Measurements from ENCODE around the gene DPYSL3.

DPYSL3 gene

GRCh38 chr5:147403651-147404640 lies 105.9 kb downstream of the DPYSL3 start:
- no peak for DNase-seq (ENCODE audit: low read depth)

GRCh38 chr5:147400881-147401280 lies 109.0 kb downstream of the DPYSL3 start:
- no peak for DNase-seq (ENCODE audit: low read depth)

DNA sequence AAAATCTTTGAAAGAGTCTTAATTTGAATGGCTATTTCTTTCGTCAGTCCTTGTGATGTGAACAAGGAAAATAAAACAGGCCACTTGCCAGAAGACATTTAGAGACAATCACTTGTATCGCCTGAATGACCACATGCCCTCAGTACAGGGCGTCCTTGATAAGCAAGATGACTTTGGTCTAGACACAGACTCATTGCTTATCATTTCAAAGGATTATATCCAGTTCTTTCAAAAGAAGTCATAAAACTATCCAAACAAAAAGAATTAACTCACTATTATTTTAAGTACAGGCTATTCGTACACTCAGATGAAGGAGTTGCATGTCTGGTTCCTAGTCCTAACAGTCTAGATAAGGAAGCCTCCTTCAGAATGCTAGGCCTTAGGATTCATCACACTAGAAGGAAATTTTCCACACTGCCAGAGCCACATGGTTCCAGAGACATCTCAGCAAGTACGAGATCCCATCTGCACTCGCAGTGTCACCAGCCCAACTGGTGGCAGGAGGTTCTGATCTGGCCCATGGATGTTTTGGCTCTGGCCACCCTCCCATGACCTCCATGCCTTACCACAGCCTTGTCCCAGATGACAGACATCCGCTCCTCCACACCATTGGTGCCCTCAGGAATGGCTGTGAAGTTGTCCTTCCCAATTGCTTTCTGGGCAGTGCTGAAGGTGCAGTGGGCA lies 109.6 kb downstream of the DPYSL3 start:
- DNase-seq (ENCODE audit: low read depth), result no peak

DNA sequence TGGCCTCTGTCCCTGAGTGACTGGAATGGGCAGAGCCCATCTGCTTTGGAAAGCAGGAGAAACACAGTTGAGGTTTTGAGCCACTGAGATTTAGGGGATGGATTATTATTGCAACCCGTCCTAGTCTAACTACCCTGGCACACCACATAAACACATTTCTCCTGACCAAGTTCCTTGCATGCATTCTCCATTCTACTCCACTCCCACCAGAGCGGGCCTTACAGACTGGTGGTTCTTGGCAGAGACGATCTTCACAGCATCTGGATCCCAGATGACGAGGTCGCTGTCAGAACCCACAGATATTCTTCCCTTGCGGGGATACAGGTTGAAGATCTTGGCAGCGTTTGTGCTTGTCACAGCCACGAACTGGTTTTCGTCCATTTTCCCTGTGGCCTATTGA lies 111.0 kb downstream of the DPYSL3 start:
- DNase-seq (ENCODE audit: low read depth), result no peak

DNA sequence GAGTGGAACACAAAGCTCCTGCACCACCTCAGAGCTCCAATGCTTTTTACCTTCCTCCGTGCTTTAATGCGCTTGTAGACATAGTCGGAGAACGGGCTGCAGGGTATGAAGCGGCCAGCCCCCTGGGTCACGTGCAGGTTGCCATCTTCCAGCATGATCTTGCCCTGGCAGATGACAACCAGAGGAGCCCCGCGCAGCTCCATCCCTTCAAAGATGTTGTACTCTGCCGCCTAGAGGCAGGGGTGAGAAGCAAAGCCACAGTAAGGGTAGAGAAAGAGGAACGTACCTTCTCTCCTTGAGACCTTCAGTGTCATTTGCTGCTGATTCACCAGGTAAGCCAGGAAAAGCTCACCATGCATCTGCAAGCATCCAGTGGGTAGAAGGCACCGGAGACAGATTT lies 112.3 kb downstream of the DPYSL3 start:
- DNase-seq (ENCODE audit: low read depth), result no peak

DNA sequence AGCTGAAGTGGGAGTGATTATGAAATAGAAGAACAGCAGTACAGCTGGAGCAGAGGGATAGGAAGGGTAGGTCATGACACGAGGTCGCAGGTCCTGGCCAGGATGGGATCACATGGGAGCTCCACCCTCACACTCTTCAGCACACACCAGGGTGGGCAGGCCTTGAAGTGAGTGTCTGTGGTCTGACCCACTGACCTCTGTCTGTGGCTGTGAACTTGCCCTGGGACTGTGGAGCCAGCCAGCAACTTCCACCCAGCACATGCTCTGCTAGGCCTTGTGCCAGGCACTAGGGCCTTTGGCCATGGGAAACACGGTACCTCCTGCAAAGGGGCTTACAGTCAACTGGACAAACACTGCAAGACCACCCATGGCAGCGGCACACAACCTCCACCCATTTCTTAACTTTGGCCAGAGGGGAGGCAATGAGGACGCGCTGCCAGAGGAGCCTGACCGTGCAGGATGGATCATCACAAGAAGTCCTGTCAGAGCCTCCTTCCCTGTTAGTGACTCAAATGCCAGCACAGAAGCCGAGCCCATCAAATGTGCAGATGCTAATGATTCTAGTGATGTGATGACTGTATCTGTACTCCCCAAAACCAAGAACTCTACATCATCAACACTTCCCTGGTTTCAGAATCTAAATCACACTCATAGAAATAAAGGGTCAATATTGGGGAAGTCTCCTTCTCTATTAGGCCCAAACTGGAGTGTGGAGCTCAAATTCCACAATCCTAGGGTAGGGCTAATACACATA lies 113.6 kb downstream of the DPYSL3 start:
- DNase-seq (ENCODE audit: low read depth), result no peak

DNA sequence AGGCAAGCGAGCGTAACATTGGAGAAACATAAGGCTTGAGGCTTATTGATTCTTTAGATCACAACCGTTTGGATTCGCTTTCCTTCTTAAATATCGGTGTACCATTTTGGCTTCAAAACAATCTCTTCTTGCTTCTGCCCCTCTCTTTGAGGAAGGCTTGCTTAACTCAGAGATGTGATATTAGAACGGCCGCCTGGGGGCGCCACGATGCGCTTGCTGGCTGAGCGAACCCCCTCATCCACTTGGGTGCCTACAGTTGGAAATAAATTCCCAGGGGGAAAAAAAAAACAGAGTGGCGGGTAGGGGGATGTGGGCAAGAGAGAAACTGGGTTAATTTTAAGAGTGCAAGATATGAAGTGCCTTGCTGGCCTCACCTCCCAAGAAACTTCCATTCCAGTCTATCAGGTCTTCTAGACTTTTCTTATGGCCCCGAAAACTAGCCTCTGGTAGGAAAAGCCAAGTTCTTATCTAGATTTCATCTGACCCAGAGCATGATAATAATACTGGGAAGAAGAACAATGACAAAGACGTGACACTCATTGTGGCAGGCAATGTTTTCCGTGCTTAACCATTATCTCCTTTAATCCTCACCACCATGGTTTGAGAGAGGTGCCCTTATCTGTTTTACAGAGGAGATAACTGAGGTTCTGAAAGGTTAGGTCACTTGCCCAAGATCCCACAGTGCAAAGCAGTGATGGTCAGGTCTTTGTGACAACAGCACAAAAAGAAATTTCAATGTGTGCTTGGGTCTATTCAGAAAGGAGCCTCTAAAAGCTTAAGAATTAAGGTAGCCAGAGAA lies 115.8 kb downstream of the DPYSL3 start:
- DNase-seq (ENCODE audit: low read depth), result no peak

- DNase-seq (ENCODE audit: low read depth), result no peak
Observed at GRCh38 chr5:147391781-147392180, 118.1 kb downstream of the DPYSL3 start.

DNA sequence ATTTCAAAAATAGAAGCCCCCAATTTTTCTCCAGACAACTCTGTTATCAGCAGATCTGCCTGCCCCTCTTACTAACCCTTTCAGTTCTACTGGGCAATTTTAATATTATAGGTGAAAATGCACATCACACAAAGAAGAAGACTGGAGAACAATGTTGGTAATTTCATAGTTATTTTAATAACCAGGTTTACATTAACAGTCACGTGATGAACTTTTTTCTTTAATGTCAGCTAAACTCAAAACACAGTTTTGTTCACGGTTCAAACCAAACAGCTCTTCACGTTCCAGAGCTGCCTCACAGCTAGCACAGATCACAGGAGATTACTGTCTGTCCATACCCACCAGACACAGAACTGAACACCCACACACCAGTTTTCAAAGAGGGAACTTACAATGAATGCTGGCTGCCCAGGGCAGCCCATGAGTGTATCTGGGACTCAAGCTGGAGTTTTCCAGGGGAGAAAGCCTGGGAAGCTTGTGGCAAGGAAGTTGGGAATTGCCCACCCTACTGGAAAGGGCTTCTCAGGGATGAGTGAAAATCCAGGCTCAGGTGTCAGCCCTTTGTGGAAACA lies 119.1 kb downstream of the DPYSL3 start:
- no peak for DNase-seq (ENCODE audit: low read depth)

DNA sequence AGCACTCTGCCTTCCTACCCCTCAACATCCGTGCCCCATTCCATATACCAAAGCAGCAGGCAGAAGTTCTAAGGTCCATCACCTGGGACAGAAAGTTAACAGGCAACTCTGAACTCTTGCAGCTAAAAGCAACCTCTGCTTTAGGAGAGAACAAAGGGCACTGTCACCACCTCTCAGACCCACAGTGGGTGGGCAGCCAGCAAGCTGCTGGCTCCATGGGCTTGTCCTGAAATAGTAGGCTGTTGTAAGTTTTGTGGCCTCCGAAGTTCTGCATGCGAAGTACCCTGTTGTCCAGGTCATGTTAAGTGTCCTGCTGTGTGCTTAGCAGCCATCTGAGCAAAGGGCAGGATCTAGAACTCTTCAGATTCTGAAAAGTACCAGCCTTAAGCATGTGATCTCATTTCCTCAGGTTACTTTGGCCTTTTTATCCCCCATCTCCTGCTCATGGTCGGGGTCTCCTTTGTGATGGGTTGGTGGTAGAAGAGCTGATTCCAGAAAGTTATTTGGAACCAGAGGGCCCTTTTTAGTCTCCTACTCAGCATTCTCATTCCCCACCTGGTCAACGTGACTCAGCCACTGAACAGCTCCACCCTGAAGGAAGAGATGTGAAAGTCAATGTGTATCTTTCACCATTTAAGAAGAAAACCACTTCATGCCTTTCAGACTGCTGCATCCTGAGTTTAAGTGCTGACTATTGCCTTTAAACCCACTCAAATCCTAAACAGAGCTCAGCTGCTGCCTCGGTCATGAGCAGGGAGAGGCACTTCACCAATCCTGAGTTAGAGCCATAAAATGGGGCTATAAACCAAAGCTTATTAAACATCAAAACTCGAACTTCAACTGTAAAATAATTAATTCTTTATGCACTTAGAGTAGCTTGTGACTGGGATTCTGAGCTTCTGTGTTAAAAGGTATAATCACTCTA lies 121.4 kb downstream of the DPYSL3 start:
- no peak for DNase-seq (ENCODE audit: low read depth)

GRCh38 chr5:147387109-147387508 lies 122.8 kb downstream of the DPYSL3 start:
- no peak for DNase-seq (ENCODE audit: low read depth)

- no peak for DNase-seq (ENCODE audit: low read depth)
Observed at GRCh38 chr5:147384346-147385193, 125.3 kb downstream of the DPYSL3 start.

GRCh38 chr5:147382776-147383175 lies 127.1 kb downstream of the DPYSL3 start:
- DNase-seq (ENCODE audit: low read depth), result no peak

- DNase-seq (ENCODE audit: low read depth), result no peak
Observed at GRCh38 chr5:147381555-147381954, 128.3 kb downstream of the DPYSL3 start.

DNA sequence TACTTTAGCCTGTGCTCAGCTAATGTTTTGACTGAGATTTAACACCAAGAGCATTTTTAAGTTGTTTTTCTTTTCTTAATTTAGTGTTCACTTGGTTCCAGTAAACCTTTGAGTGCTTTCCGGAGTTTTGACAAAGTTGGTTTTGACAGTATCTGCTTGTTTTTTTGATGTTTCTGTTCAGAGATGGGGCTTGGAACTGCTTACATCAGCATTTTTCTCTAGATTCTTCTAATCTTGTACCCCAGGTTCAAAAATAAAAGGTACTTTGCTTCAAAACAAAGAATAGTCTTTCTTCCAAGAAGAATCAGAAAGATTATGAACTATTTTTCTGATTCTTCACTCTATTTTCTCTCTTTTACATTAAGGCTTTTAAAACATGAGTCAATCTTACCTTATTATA lies 132.2 kb downstream of the DPYSL3 start:
- DNase-seq (ENCODE audit: low read depth), result no peak

DNA sequence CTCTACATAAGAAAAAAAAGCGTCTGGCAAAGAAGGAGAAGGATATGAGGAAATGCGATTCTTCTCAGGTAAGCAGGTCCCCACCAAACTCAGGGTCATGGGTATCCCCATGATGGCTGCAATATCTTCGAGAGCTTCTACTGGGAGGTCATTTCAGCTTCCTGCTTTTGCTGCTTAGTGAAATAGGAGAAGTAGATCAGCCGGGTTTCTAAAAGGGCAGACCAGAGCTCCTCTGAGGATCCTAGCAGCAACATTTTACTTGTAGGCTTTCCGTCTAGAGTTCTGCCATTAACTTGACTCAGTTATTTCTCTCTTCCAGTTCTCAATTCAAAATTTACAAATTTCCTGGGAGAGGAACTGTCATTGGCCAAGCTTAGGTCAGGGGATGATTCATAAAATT lies 134.7 kb downstream of the DPYSL3 start:
- DNase-seq (ENCODE audit: low read depth), result no peak

GRCh38 chr5:147373328-147373727 lies 136.5 kb downstream of the DPYSL3 start:
- DNase-seq (ENCODE audit: low read depth), result no peak

- DNase-seq (ENCODE audit: low read depth), result no peak
Observed at GRCh38 chr5:147372191-147372590, 137.7 kb downstream of the DPYSL3 start.

GRCh38 chr5:147371290-147371689 lies 138.6 kb downstream of the DPYSL3 start:
- DNase-seq (ENCODE audit: low read depth), result no peak

All from stimulated activated CD8-positive, alpha-beta memory T cell treated with anti-CD3 and anti-CD28 coated beads, Interleukin-12 subunit alpha, Interleukin-12 subunit beta, amount 100 ng/mL, for 4 hours (primary cell).